SU-DHL-6 (cell line): Measurements from ENCODE around the gene CRYGN.

Source experiments
- CTCF ChIP-seq: fragments of 200-600 bp; sonication (generic); IDR thresholded peaks from one replicate; pipeline ENCODE4 v1.5.1; 2017; ENCODE audit warnings: antibody characterized with exemption, mild to moderate bottlenecking, low read length, moderate library complexity; ENCODE audit not compliant: insufficient read depth, poor library complexity, severe bottlenecking
- EZH2phosphoT487 ChIP-seq: fragments of 200-600 bp; sonication (generic), shearing (Covaris generic); conservative IDR thresholded peaks from 2 replicates; pipeline ENCODE4 v1.6.1; 2018; ENCODE audit warnings: mild to moderate bottlenecking, antibody characterized with exemption, low read length, moderate library complexity, mixed read lengths

- TF ChIP-seq CTCF (no peak), EZH2phosphoT487 (no peak)
Measured at GRCh38 chr7:151405588-151405987, 34.4 kb downstream of the CRYGN start.
